Right cardiac atrium (tissue), 5 donors: Measurements from ENCODE around the gene IL10RB. TPM values are rescaled to one million over a fixed set of nuclear protein-coding genes. Genes with fewer than 3 reads are reported as not detected.
A peak's percentile ranks its signal among the peaks of the same experiment; 100 is the strongest.
"Not testable (repeated sequence)": the region's sequence is repeated elsewhere in the genome, so short reads cannot be mapped to it uniquely, and the experiment has no call there.

Experiments
- ATAC-seq, 2 donors: fragments of 200-7000 bp; cut with Tn5 transposase; one replicate each; pipeline versions ENCODE4 v1.8.0 to v1.9.1; 2020; ENCODE audit warnings: moderate library complexity in 2 of 2, mild to moderate bottlenecking in 1 of 2
- DNase-seq, 3 donors: peaks; one replicate each; pipeline ENCODE4 v3.0.0-alpha.2; 2020
- H3K27ac ChIP-seq: one replicate; pipeline ENCODE4 v1.5.1; 2013; ENCODE audit warnings: mild to moderate bottlenecking, low read length, control low read depth, moderate library complexity
- H3K27me3 ChIP-seq: one replicate; pipeline ENCODE4 v1.6.1; 2013; ENCODE audit not compliant: control insufficient read depth, insufficient read depth
- H3K4me1 ChIP-seq: one replicate; pipeline ENCODE4 v1.6.1; 2013; ENCODE audit warnings: low read length; ENCODE audit not compliant: control insufficient read depth, insufficient read depth
- H3K4me3 ChIP-seq: one replicate; pipeline ENCODE4 v1.5.1; 2013; ENCODE audit warnings: low read length, control low read depth
- H3K9me3 ChIP-seq: one replicate; pipeline ENCODE4 v1.6.1; 2013; ENCODE audit warnings: low read length; ENCODE audit not compliant: control insufficient read depth
- WGBS: extraction: QIAGEN DNeasy Blood & Tissue Kit; methylation state at CpG from one replicate; pipeline ENCODE4 v1.1.7; 2013; 5-methylcytosine and 5-hydroxymethylcytosine counted together
- intact Hi-C, 4 donors: fragments of 100-400 bp; cut with DNase I; formaldehyde crosslinking; loops; one replicate each; pipeline versions ENCODE4 v1.11.0 to v1.14.0; 2022 to 2023
- polyA plus RNA-seq: library from polyadenylated mRNA; stranded (reverse); fragments of 200-250 nt; gene quantifications from one replicate; pipeline ENCODE4 v1.2.3, GENCODE V29; 2013
- total RNA-seq, 4 donors: library from RNA; stranded (reverse); fragmentation: NEBNext Ultra II Directional; extraction: Animal tissue kit (Norgen Biotek cat#: 25700); gene quantifications; one replicate each; pipeline ENCODE4 v1.2.1, GENCODE V29; 2021
- donor health status: healthy with polysubstance abuse.
- donor health status: DM: no; HTN: yes; CAD: no.
- donor health status: DM: no; HTN: no; CAD: no.
- donor health status: DM: no; HTN: yes; CAD: no; lungs with severe emphysema.
- donor health status: DM: yes; HTN: yes; CAD: no.

Gene IL10RB
- total and polyA plus RNA-seq, 5 donors: 9.8 to 11.9 (median 11.5) TPM

GRCh38 chr21:33241846-33242245 lies 24.3 kb upstream of the IL10RB start:
- H3K4me1 ChIP-seq: peaks cover 10% of the 10 kb centered on the region

DNA sequence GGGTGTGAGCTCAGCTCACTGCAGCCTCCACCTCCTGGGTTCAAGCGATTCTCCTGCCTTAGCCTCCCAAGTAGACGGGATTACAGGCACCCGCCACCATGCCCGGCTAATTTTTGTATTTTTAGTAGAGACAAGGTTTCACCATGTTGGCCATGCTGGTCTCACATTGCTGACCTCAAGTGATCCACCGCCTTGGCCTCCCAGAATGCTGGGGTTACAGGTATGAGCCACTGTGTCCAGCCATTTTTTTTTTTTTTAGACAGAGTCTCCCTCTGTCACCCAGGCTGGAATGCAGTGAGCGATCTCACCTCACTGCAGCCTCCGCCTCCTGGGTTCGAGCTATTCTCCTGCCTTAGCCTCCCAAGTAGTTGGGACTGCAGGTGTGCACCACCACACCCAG lies 23.3 kb upstream of the IL10RB start:
- not testable (repeated sequence) for H3K27me3 ChIP-seq, H3K27ac ChIP-seq, ATAC-seq, H3K9me3 ChIP-seq, DNase-seq, H3K4me3 ChIP-seq, H3K4me1 ChIP-seq
- intact Hi-C loops: loop anchor here in 1 of 4 donors (10.0 kb wide), 1 partner anchor 92 kb away; no protein-coding TSS in a partner anchor
- 97% methylated on average over 8 of the region's 8 CpGs for WGBS

More at GRCh38 chr21:33241846-33242245, 24.3 kb upstream of the IL10RB start:
- no peak overlapping the region for H3K4me3 ChIP-seq
- no peak for ATAC-seq
- intact Hi-C loops: loop anchor here in 1 of 4 donors (10.0 kb wide), 1 partner anchor 93 kb away; no protein-coding TSS in a partner anchor
- no peak for DNase-seq
- H3K9me3 ChIP-seq: no peaks in the 10 kb centered on the region
- 90% methylated on average over 2 of the region's 2 CpGs for WGBS
- no peak overlapping the region for H3K27ac ChIP-seq
- no peaks in the 10 kb centered on the region for H3K27me3 ChIP-seq

DNA sequence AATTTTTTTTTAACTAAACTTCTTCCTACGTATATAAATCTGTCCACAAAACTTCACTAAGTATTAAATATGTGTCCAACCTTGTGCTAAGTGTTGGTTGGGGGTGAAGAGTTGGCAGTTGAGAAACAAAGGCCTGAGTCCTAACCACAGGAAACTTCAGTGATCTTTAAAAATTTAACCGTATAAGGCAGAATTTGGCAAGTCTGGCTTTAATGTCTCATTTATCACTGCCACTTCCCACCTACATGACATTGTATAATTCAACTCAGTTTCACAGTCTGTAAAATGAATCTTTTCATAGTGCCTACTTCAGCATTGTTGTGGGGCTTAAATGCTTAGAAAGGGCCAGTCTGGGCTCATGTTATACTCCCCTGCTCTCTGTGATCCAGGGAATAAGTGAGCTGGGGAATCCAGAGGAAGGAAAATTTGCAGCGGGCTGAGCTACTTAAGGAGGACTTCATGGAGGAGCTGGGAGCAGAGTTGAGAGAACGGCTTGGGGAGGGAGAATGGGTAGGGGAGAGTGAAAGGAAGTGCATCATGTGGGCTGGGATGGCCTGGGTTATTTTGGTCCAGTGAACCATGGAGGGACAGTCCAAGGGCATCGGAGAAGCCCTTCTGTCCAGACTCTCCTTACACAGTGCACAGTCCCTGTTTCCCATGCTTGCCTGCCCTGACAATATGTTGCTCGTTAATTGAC lies 21.9 kb upstream of the IL10RB start:
- Histone ChIP-seq H3K4me1 (peaks cover 4% of the 10 kb centered on the region), H3K4me3 (no peak overlapping the region), H3K27ac (peak overlapping the region; percentile 83), H3K9me3 (no peaks in the 10 kb centered on the region), H3K27me3 (no peaks in the 10 kb centered on the region)
- DNase-seq (no peak), ATAC-seq (peak in 1 of 2 donors; percentile 58)
- 64% methylated on average over 6 of the region's 6 CpGs for WGBS
- intact Hi-C loops: loop anchor here in 1 of 4 donors (10.0 kb wide), 1 partner anchor 91 kb away; no protein-coding TSS in a partner anchor

DNA sequence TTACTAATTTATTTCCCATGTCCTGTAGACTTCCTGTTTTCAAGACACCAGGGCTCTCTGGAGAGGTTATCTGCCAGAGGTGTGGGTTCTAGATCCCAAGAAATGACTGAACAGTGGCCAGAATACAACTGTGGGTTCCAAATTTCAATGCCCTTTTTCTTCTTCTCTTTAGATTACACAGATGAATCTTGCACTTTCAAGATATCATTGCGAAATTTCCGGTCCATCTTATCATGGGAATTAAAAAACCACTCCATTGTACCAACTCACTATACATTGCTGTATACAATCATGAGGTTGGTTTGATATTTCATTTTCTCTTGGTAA lies 21.4 kb upstream of the IL10RB start:
- no peak for DNase-seq
- Histone ChIP-seq H3K9me3 (no peaks in the 10 kb centered on the region), H3K4me3 (no peak overlapping the region), H3K4me1 (peaks cover 4% of the 10 kb centered on the region), H3K27me3 (no peaks in the 10 kb centered on the region), H3K27ac (no peak overlapping the region)
- 60% methylated on average over 2 of the region's 2 CpGs for WGBS
- intact Hi-C loops: loop anchor here in 1 of 4 donors (10.0 kb wide), 1 partner anchor 90 kb away; no protein-coding TSS in a partner anchor
- ATAC-seq: no peak

- intact Hi-C loops: loop anchor here in 1 of 4 donors (10.0 kb wide), 1 partner anchor 89 kb away; no protein-coding TSS in a partner anchor
- 83% methylated on average over 4 of the region's 4 CpGs for WGBS
- peaks cover 4% of the 10 kb centered on the region for H3K4me1 ChIP-seq
Measured at GRCh38 chr21:33245289-33245918, 20.8 kb upstream of the IL10RB start.

GRCh38 chr21:33246506-33246905 lies 19.7 kb upstream of the IL10RB start:
- DNase-seq: no peak
- ATAC-seq: peak; percentile 60 to 87
- intact Hi-C loops: loop anchor here in 1 of 4 donors (10.0 kb wide), 1 partner anchor 88 kb away; no protein-coding TSS in a partner anchor
- WGBS: 75% methylated on average over 5 of the region's 5 CpGs
- Histone ChIP-seq H3K27ac (peak overlapping the region; percentile 23), H3K27me3 (no peaks in the 10 kb centered on the region), H3K4me1 (peaks cover 4% of the 10 kb centered on the region), H3K4me3 (no peak overlapping the region), H3K9me3 (no peaks in the 10 kb centered on the region)

More at GRCh38 chr21:33245289-33245918, 20.8 kb upstream of the IL10RB start:
- ATAC-seq (no peak), DNase-seq (no peak)
- no peak overlapping the region for H3K4me3 ChIP-seq
- H3K27me3 ChIP-seq: no peaks in the 10 kb centered on the region
- H3K27ac ChIP-seq: peak overlapping the region; percentile 13
- H3K9me3 ChIP-seq: no peaks in the 10 kb centered on the region

GRCh38 chr21:33246963-33247362 lies 19.2 kb upstream of the IL10RB start:
- no peak overlapping the region for H3K4me3 ChIP-seq
- no peak for ATAC-seq
- WGBS: 94% methylated on average over 7 of the region's 7 CpGs
- no peak for DNase-seq
- intact Hi-C loops: loop anchor here in 1 of 4 donors (10.0 kb wide), 1 partner anchor 88 kb away; no protein-coding TSS in a partner anchor
- no peaks in the 10 kb centered on the region for H3K27me3 ChIP-seq
- peaks cover 4% of the 10 kb centered on the region for H3K4me1 ChIP-seq
- no peaks in the 10 kb centered on the region for H3K9me3 ChIP-seq
- peak overlapping the region; percentile 23 for H3K27ac ChIP-seq

DNA sequence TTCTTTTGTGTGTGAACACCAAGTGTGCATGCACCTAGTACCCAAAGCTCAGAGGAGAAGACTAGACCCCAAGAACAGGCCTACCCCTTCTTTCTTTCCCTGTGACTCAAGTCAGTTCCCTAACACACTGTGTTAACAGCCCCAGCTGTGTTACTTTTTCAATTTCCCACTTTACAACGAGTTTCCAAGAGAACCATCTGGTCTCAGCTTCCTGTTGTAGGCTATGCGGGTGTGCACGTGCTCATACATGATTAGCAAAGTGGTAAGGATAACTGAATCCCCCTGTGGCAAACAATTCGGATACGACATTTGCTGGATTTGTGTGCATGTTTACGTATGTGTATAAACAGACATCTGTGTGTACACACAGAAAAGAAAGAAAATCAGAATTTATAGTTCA lies 18.6 kb upstream of the IL10RB start:
- H3K27ac ChIP-seq: no peak overlapping the region
- H3K9me3 ChIP-seq: no peaks in the 10 kb centered on the region
- no peak for DNase-seq
- no peak for ATAC-seq
- no peaks in the 10 kb centered on the region for H3K27me3 ChIP-seq
- intact Hi-C loops: loop anchor here in 1 of 4 donors (10.0 kb wide), 1 partner anchor 87 kb away; no protein-coding TSS in a partner anchor
- no peak overlapping the region for H3K4me3 ChIP-seq
- peaks cover 4% of the 10 kb centered on the region for H3K4me1 ChIP-seq
- WGBS: 39% methylated on average over 6 of the region's 6 CpGs

DNA sequence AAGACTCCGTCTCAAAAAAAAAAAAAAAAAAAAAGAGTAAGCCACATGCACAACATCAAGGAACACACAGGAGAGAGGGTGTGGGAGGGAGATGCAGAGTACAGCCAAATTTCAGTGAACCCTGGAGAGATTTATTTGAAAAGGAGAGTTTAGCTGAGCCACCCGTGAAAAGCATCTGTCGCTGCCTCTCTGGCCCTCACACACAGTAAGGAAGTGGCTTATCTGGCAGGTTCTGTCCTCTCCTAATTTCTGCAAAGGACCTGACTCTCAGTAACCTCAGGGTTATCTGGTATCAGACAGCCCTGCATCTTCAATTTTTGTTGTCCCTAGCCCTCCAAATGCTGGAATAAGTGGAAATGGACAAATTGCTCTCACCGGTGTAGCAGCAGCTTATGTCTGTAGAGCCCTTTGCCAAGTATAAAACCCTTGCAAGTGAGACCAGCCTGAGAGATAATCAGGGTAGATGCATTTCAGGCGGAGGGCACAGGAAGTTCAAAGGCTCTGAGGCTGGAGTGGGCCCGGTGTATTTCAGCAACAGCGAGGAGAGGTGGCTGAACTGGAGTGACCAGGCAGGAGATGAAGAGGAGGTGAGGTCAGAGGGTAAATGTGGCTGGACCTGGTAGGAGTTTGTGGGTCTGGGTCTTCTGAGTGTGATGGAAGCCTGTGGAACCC lies 16.7 kb upstream of the IL10RB start:
- intact Hi-C loops: loop anchor here in 1 of 4 donors (10.0 kb wide), 1 partner anchor 85 kb away; no protein-coding TSS in a partner anchor
- Histone ChIP-seq H3K27ac (no peak overlapping the region), H3K27me3 (no peaks in the 10 kb centered on the region), H3K4me3 (no peak overlapping the region), H3K4me1 (peaks cover 1% of the 10 kb centered on the region), H3K9me3 (no peaks in the 10 kb centered on the region)
- DNase-seq (no peak), ATAC-seq (peak in 1 of 2 donors; percentile 41)
- WGBS: 74% methylated on average over 7 of the region's 7 CpGs

GRCh38 chr21:33251119-33251518 lies 15.0 kb upstream of the IL10RB start:
- no peak for ATAC-seq
- Histone ChIP-seq H3K9me3 (no peaks in the 10 kb centered on the region), H3K4me1 (no peaks in the 10 kb centered on the region), H3K27me3 (no peaks in the 10 kb centered on the region), H3K4me3 (no peak overlapping the region), H3K27ac (no peak overlapping the region)
- DNase-seq: no peak
- 90% methylated on average over 2 of the region's 2 CpGs for WGBS
- intact Hi-C loops: no loop called here
